Trophoblast cell (in vitro differentiated cells and primary cell): Measurements from ENCODE around the gene ADIPOR2.

Experiments used
- DNase-seq, 2 donors: peaks; one replicate each; pipeline ENCODE4 v3.0.0-alpha.2; 2016
- H2AFZ ChIP-seq: 2 replicates; pipeline ENCODE4 v1.6.1; 2013; ENCODE audit warnings: low read length, moderate library complexity, mild to moderate bottlenecking; ENCODE audit not compliant: insufficient read depth, poor library complexity
- H2AK5ac ChIP-seq: 2 replicates; pipeline ENCODE4 v1.6.1; 2013; ENCODE audit warnings: mild to moderate bottlenecking, low read length
- H2BK120ac ChIP-seq: 2 replicates; pipeline ENCODE4 v1.6.1; 2013; ENCODE audit warnings: low read length, mild to moderate bottlenecking, moderate library complexity; ENCODE audit not compliant: insufficient read depth, poor library complexity
- H2BK12ac ChIP-seq: 2 replicates; pipeline ENCODE4 v1.6.1; 2013; ENCODE audit warnings: mild to moderate bottlenecking, low read length, moderate library complexity
- H2BK5ac ChIP-seq: 2 replicates; pipeline ENCODE4 v1.6.1; 2013; ENCODE audit warnings: low read length, low read depth, moderate library complexity, mild to moderate bottlenecking; ENCODE audit not compliant: poor library complexity
- H3K14ac ChIP-seq: 2 replicates; pipeline ENCODE4 v1.6.1; 2013; ENCODE audit warnings: mild to moderate bottlenecking, low read length
- H3K18ac ChIP-seq: 2 replicates; pipeline ENCODE4 v1.6.1; 2013; ENCODE audit warnings: mild to moderate bottlenecking, low read length
- H3K23ac ChIP-seq: 2 replicates; pipeline ENCODE4 v1.6.1; 2013; ENCODE audit warnings: low read length
- H3K27ac ChIP-seq: 2 replicates; pipeline ENCODE4 v1.5.1; 2013; ENCODE audit warnings: low read depth, mild to moderate bottlenecking, inconsistent platforms, low read length, moderate library complexity
- H3K27me3 ChIP-seq: 2 replicates; pipeline ENCODE4 v1.6.1; 2013; ENCODE audit warnings: inconsistent platforms, mild to moderate bottlenecking, low read length, moderate library complexity; ENCODE audit not compliant: insufficient read depth
- H3K36me3 ChIP-seq, 2 experiments: 1 replicate in 1 of 2; 2 replicates in 1 of 2; pipeline ENCODE4 v1.6.1; 2013; ENCODE audit warnings: low read length in 2 of 2, mild to moderate bottlenecking in 2 of 2, moderate library complexity in 1 of 2; ENCODE audit not compliant: insufficient read depth in 2 of 2, control insufficient read depth in 1 of 2
- H3K4ac ChIP-seq: 2 replicates; pipeline ENCODE4 v1.6.1; 2013; ENCODE audit warnings: low read depth, mild to moderate bottlenecking, low read length, moderate library complexity
- H3K4me1 ChIP-seq, 2 experiments: 1 replicate in 1 of 2; 2 replicates in 1 of 2; pipeline ENCODE4 v1.6.1; 2013; ENCODE audit warnings: low read length in 2 of 2, mild to moderate bottlenecking in 2 of 2, moderate library complexity in 1 of 2; ENCODE audit not compliant: insufficient read depth in 2 of 2, control insufficient read depth in 1 of 2
- H3K4me2 ChIP-seq: 2 replicates; pipeline ENCODE4 v1.6.1; 2013; ENCODE audit warnings: inconsistent platforms, mild to moderate bottlenecking, low read length, moderate library complexity
- H3K4me3 ChIP-seq: 2 replicates; pipeline ENCODE4 v1.5.1; 2013; ENCODE audit warnings: mild to moderate bottlenecking, low read depth, low read length, inconsistent platforms
- H3K79me1 ChIP-seq: one replicate; pipeline ENCODE4 v1.6.1; 2013; ENCODE audit warnings: low read length
- H3K79me2 ChIP-seq: 2 replicates; pipeline ENCODE4 v1.6.1; 2013; ENCODE audit warnings: low read length, mild to moderate bottlenecking; ENCODE audit not compliant: control insufficient read depth, insufficient read depth, poor library complexity
- H3K9ac ChIP-seq: 2 replicates; pipeline ENCODE4 v1.6.1; 2013; ENCODE audit warnings: mild to moderate bottlenecking, low read length
- H3K9me3 ChIP-seq: 2 replicates; pipeline ENCODE4 v1.6.1; 2013; ENCODE audit warnings: low read depth, mild to moderate bottlenecking, control low read depth, inconsistent platforms, low read length; ENCODE audit not compliant: insufficient read depth
- H4K12ac ChIP-seq: 2 replicates; pipeline ENCODE4 v1.6.1; 2013; ENCODE audit warnings: low read depth, mild to moderate bottlenecking, low read length, moderate library complexity
- H4K8ac ChIP-seq: 2 replicates; pipeline ENCODE4 v1.6.1; 2013; ENCODE audit warnings: low read depth, mild to moderate bottlenecking, low read length, moderate library complexity
- H4K91ac ChIP-seq: one replicate; pipeline ENCODE4 v1.6.1; 2013; ENCODE audit warnings: low read depth, mild to moderate bottlenecking, low read length, moderate library complexity
- WGBS: extraction: QIAGEN DNeasy Blood & Tissue Kit; methylation state at CpG from one replicate; pipeline ENCODE4 v1.1.7; 2013; ENCODE audit warnings: missing lambda C conversion rate; ENCODE audit not compliant: insufficient read length, insufficient coverage; ENCODE audit errors: extremely low coverage; 5-methylcytosine and 5-hydroxymethylcytosine counted together

The ADIPOR2 gene

GRCh38 chr12:1790444-1790843 lies 99.6 kb downstream of the ADIPOR2 start:
- Histone ChIP-seq H4K8ac (no peak overlapping the region), H2BK120ac (no peak overlapping the region), H2BK12ac (no peak overlapping the region)

GRCh38 chr12:1791104-1791841 lies 100.4 kb downstream of the ADIPOR2 start:
- H3K36me3 ChIP-seq: peaks cover 3 to 13% of the 10 kb centered on the region in 2 experiments
- whole genome bisulfite sequencing: no CpG with 5 or more reads among the region's 10 CpGs
- H3K27ac ChIP-seq: no peak overlapping the region
- H4K91ac ChIP-seq: no peak overlapping the region
- H2AFZ ChIP-seq: no peak overlapping the region
- H3K18ac ChIP-seq: no peak overlapping the region
- H3K4me2 ChIP-seq: no peak overlapping the region
- peak; percentile 63 to 83 for DNase-seq
- no peak overlapping the region for H2BK5ac ChIP-seq
- no peaks in the 10 kb centered on the region for H3K79me2 ChIP-seq
- H4K12ac ChIP-seq: no peak overlapping the region
- H3K14ac ChIP-seq: no peak overlapping the region
- no peak overlapping the region for H3K23ac ChIP-seq
- no peak overlapping the region for H3K4ac ChIP-seq
- no peak overlapping the region for H3K4me3 ChIP-seq
- no peak overlapping the region for H2BK120ac ChIP-seq
- H2AK5ac ChIP-seq: no peak overlapping the region
- no peak overlapping the region for H2BK12ac ChIP-seq
- no peak overlapping the region for H3K9ac ChIP-seq
- no peaks in the 10 kb centered on the region for H3K9me3 ChIP-seq
- no peak overlapping the region for H4K8ac ChIP-seq
- H3K27me3 ChIP-seq: no peaks in the 10 kb centered on the region
- H3K79me1 ChIP-seq: no peaks in the 10 kb centered on the region
- H3K4me1 ChIP-seq: peaks cover 1 to 2% of the 10 kb centered on the region in 2 experiments

More at GRCh38 chr12:1790444-1790843, 99.6 kb downstream of the ADIPOR2 start:
- H3K9me3 ChIP-seq: no peaks in the 10 kb centered on the region
- no CpG with 5 or more reads among the region's 7 CpGs for WGBS
- H3K79me2 ChIP-seq: no peaks in the 10 kb centered on the region
- H3K14ac ChIP-seq: no peak overlapping the region
- no peaks in the 10 kb centered on the region for H3K27me3 ChIP-seq
- no peak overlapping the region for H3K18ac ChIP-seq
- no peak overlapping the region for H2AFZ ChIP-seq
- no peak overlapping the region for H3K4ac ChIP-seq
- H3K27ac ChIP-seq: no peak overlapping the region
- H2AK5ac ChIP-seq: no peak overlapping the region
- H3K4me2 ChIP-seq: no peak overlapping the region
- no peaks in the 10 kb centered on the region for H3K79me1 ChIP-seq
- no peak overlapping the region for H2BK5ac ChIP-seq
- H3K23ac ChIP-seq: no peak overlapping the region
- H3K4me1 ChIP-seq: no peaks in the 10 kb centered on the region
- H3K36me3 ChIP-seq: peaks cover 6 to 19% of the 10 kb centered on the region in 2 experiments
- H3K4me3 ChIP-seq: no peak overlapping the region
- H4K12ac ChIP-seq: no peak overlapping the region
- DNase-seq: no peak
- no peak overlapping the region for H3K9ac ChIP-seq
- no peak overlapping the region for H4K91ac ChIP-seq

GRCh38 chr12:1792406-1792805 lies 101.5 kb downstream of the ADIPOR2 start:
- Histone ChIP-seq H3K9ac (no peak overlapping the region), H2AK5ac (no peak overlapping the region), H3K23ac (no peak overlapping the region), H3K4me1 (peaks cover 5 to 6% of the 10 kb centered on the region in 2 experiments), H3K27ac (no peak overlapping the region), H4K8ac (no peak overlapping the region), H3K4me2 (no peak overlapping the region), H3K79me1 (no peaks in the 10 kb centered on the region), H3K9me3 (no peaks in the 10 kb centered on the region), H2BK12ac (no peak overlapping the region), H3K79me2 (no peaks in the 10 kb centered on the region), H3K4me3 (no peak overlapping the region), H3K36me3 (peaks cover 0 to 7% of the 10 kb centered on the region in 2 experiments), H4K12ac (no peak overlapping the region), H2BK120ac (no peak overlapping the region), H3K18ac (no peak overlapping the region), H3K4ac (no peak overlapping the region), H3K27me3 (no peaks in the 10 kb centered on the region), H2BK5ac (no peak overlapping the region), H4K91ac (no peak overlapping the region), H3K14ac (no peak overlapping the region), H2AFZ (no peak overlapping the region)
- no peak for DNase-seq
- no CpG with 5 or more reads among the region's 6 CpGs for WGBS

- H3K9me3 ChIP-seq: no peaks in the 10 kb centered on the region
- no peaks in the 10 kb centered on the region for H3K79me1 ChIP-seq
- H3K4me3 ChIP-seq: no peak overlapping the region
- no peak overlapping the region for H3K4ac ChIP-seq
- no peak overlapping the region for H3K4me2 ChIP-seq
- H3K18ac ChIP-seq: no peak overlapping the region
- H3K79me2 ChIP-seq: no peaks in the 10 kb centered on the region
- H2AFZ ChIP-seq: no peak overlapping the region
- no peak overlapping the region for H2BK5ac ChIP-seq
- no peak overlapping the region for H4K12ac ChIP-seq
- no peak overlapping the region for H3K27ac ChIP-seq
- no CpG with 5 or more reads among the region's 26 CpGs for WGBS
- H3K36me3 ChIP-seq: peaks cover 0 to 3% of the 10 kb centered on the region in 2 experiments
- H3K9ac ChIP-seq: no peak overlapping the region
- no peak overlapping the region for H2AK5ac ChIP-seq
- no peaks in the 10 kb centered on the region for H3K27me3 ChIP-seq
- no peak overlapping the region for H4K8ac ChIP-seq
- no peak for DNase-seq
- H3K4me1 ChIP-seq: peaks cover 5 to 6% of the 10 kb centered on the region in 2 experiments
- no peak overlapping the region for H3K23ac ChIP-seq
- H3K14ac ChIP-seq: no peak overlapping the region
- H4K91ac ChIP-seq: no peak overlapping the region
- H2BK120ac ChIP-seq: no peak overlapping the region
- no peak overlapping the region for H2BK12ac ChIP-seq
Measured at GRCh38 chr12:1793426-1794210, 102.7 kb downstream of the ADIPOR2 start.
